Subcutaneous abdominal adipose tissue (tissue), 5 donors: ENCODE data around the gene GSK3A.

ENCODE experiments used
- H3K27ac ChIP-seq: one replicate; pipeline ENCODE4 v1.7.0; 2013; ENCODE audit warnings: low read depth, mild to moderate bottlenecking, inconsistent platforms, low read length, moderate library complexity
- H3K27me3 ChIP-seq, 5 donors: one replicate each; pipeline ENCODE4 v1.7.0; 2013; ENCODE audit warnings: low read length in 5 of 5, inconsistent platforms in 1 of 5; ENCODE audit not compliant: control insufficient read depth in 5 of 5, insufficient read depth in 4 of 5
- H3K36me3 ChIP-seq, 5 donors: one replicate each; pipeline ENCODE4 v1.7.0; 2013; ENCODE audit warnings: low read length in 5 of 5; ENCODE audit not compliant: control insufficient read depth in 5 of 5, insufficient read depth in 5 of 5
- H3K4me1 ChIP-seq, 5 donors: one replicate each; pipeline ENCODE4 v1.7.0; 2013; ENCODE audit warnings: low read length in 5 of 5, mild to moderate bottlenecking in 3 of 5, moderate library complexity in 1 of 5; ENCODE audit not compliant: control insufficient read depth in 5 of 5, insufficient read depth in 5 of 5
- H3K4me3 ChIP-seq, 5 donors: one replicate each; pipeline ENCODE4 v1.7.0; 2013; ENCODE audit warnings: low read length in 5 of 5, low read depth in 1 of 5
- H3K9ac ChIP-seq, 5 donors: one replicate each; pipeline ENCODE4 v1.7.0; 2013; ENCODE audit warnings: low read length in 5 of 5, mild to moderate bottlenecking in 4 of 5, moderate library complexity in 3 of 5
- H3K9me3 ChIP-seq, 5 donors: one replicate each; pipeline ENCODE4 v1.7.0; 2013; ENCODE audit warnings: low read length in 5 of 5; ENCODE audit not compliant: control insufficient read depth in 5 of 5
- donor health status: healthy.
- donor health status: healthy.
- donor health status: healthy.
- donor health status: healthy.
- donor health status: healthy.

Gene GSK3A

GRCh38 chr19:42281146-42281826 lies 38.9 kb upstream of the GSK3A start:
- H3K9ac ChIP-seq: peak overlapping the region in 4 of 5 donors; percentile 53 to 68 (median 62)
- peak overlapping the region; percentile 90 for H3K27ac ChIP-seq
- H3K4me1 ChIP-seq: peaks cover 21 to 87% (median 77%) of the 10 kb centered on the region in 5 donors
- no peaks in the 10 kb centered on the region for H3K27me3 ChIP-seq
- peak overlapping the region in 4 of 5 donors; percentile 24 to 81 (median 58) for H3K4me3 ChIP-seq
- H3K9me3 ChIP-seq: no peaks in the 10 kb centered on the region
- peaks cover 0 to 1% (median 0%) of the 10 kb centered on the region in 5 donors for H3K36me3 ChIP-seq

- peaks cover 0 to 4% (median 0%) of the 10 kb centered on the region in 5 donors for H3K36me3 ChIP-seq
- peaks cover 19 to 87% (median 77%) of the 10 kb centered on the region in 5 donors for H3K4me1 ChIP-seq
- H3K9me3 ChIP-seq: no peaks in the 10 kb centered on the region
- no peaks in the 10 kb centered on the region for H3K27me3 ChIP-seq
- peak overlapping the region in 4 of 5 donors; percentile 39 to 85 (median 77) for H3K9ac ChIP-seq
- peak overlapping the region in 4 of 5 donors; percentile 75 to 83 (median 82) for H3K4me3 ChIP-seq
- H3K27ac ChIP-seq: peak overlapping the region; percentile 87
These were observed 38.4 kb upstream of the GSK3A start for GRCh38 chr19:42280815-42281145.

GRCh38 chr19:42279902-42280814 lies 37.8 kb upstream of the GSK3A start:
- no peaks in the 10 kb centered on the region for H3K9me3 ChIP-seq
- peaks cover 14 to 83% (median 73%) of the 10 kb centered on the region in 5 donors for H3K4me1 ChIP-seq
- no peaks in the 10 kb centered on the region for H3K27me3 ChIP-seq
- peaks cover 0 to 6% (median 2%) of the 10 kb centered on the region in 5 donors for H3K36me3 ChIP-seq
- H3K4me3 ChIP-seq: peak overlapping the region; percentile 68 to 83 (median 81)
- H3K27ac ChIP-seq: peak overlapping the region; percentile 87
- H3K9ac ChIP-seq: peak overlapping the region in 4 of 5 donors; percentile 75 to 85 (median 78)

- peaks cover 11 to 80% (median 68%) of the 10 kb centered on the region in 5 donors for H3K4me1 ChIP-seq
These were observed 36.9 kb upstream of the GSK3A start for GRCh38 chr19:42279155-42279901.

GRCh38 chr19:42278452-42279154 lies 36.2 kb upstream of the GSK3A start:
- peak overlapping the region in 3 of 5 donors; percentile 75 to 82 (median 81) for H3K4me3 ChIP-seq
- no peaks in the 10 kb centered on the region for H3K27me3 ChIP-seq
- H3K27ac ChIP-seq: peak overlapping the region; percentile 87
- H3K4me1 ChIP-seq: peaks cover 11 to 81% (median 68%) of the 10 kb centered on the region in 5 donors
- H3K9ac ChIP-seq: peak overlapping the region in 4 of 5 donors; percentile 28 to 85 (median 77)
- H3K9me3 ChIP-seq: no peaks in the 10 kb centered on the region
- peaks cover 0 to 21% (median 17%) of the 10 kb centered on the region in 5 donors for H3K36me3 ChIP-seq

More at GRCh38 chr19:42279155-42279901, 36.9 kb upstream of the GSK3A start:
- H3K4me3 ChIP-seq: peak overlapping the region; percentile 52 to 83 (median 81)
- no peaks in the 10 kb centered on the region for H3K27me3 ChIP-seq
- peak overlapping the region; percentile 87 for H3K27ac ChIP-seq
- H3K9ac ChIP-seq: peak overlapping the region; percentile 28 to 85 (median 76)
- H3K36me3 ChIP-seq: peaks cover 0 to 14% (median 10%) of the 10 kb centered on the region in 5 donors
- H3K9me3 ChIP-seq: no peaks in the 10 kb centered on the region

- H3K9ac ChIP-seq: peak overlapping the region in 4 of 5 donors; percentile 2 to 65 (median 64)
These were observed 35.5 kb upstream of the GSK3A start for GRCh38 chr19:42277821-42278451.

GRCh38 chr19:42276821-42277220 lies 34.4 kb upstream of the GSK3A start:
- peaks cover 7 to 65% (median 52%) of the 10 kb centered on the region in 5 donors for H3K4me1 ChIP-seq
- no peak overlapping the region for H3K27ac ChIP-seq
- peaks cover 0 to 39% (median 35%) of the 10 kb centered on the region in 5 donors for H3K36me3 ChIP-seq
- H3K9me3 ChIP-seq: no peaks in the 10 kb centered on the region
- no peak overlapping the region for H3K4me3 ChIP-seq
- H3K27me3 ChIP-seq: no peaks in the 10 kb centered on the region
- H3K9ac ChIP-seq: no peak overlapping the region

More at GRCh38 chr19:42277821-42278451, 35.5 kb upstream of the GSK3A start:
- Histone ChIP-seq H3K4me3 (peak overlapping the region in 1 of 5 donors; percentile 11), H3K9me3 (no peaks in the 10 kb centered on the region), H3K36me3 (peaks cover 0 to 28% (median 24%) of the 10 kb centered on the region in 5 donors), H3K27me3 (no peaks in the 10 kb centered on the region), H3K27ac (peak overlapping the region; percentile 87), H3K4me1 (peaks cover 7 to 75% (median 62%) of the 10 kb centered on the region in 5 donors)

- no peaks in the 10 kb centered on the region for H3K27me3 ChIP-seq
- peaks cover 0 to 40% (median 39%) of the 10 kb centered on the region in 5 donors for H3K36me3 ChIP-seq
- H3K27ac ChIP-seq: no peak overlapping the region
- no peaks in the 10 kb centered on the region for H3K9me3 ChIP-seq
- peak overlapping the region in 1 of 5 donors; percentile 43 for H3K9ac ChIP-seq
- peaks cover 7 to 65% (median 48%) of the 10 kb centered on the region in 5 donors for H3K4me1 ChIP-seq
- H3K4me3 ChIP-seq: no peak overlapping the region
These were observed 33.9 kb upstream of the GSK3A start for GRCh38 chr19:42276284-42276683.
